Retinal pigment epithelial cell (primary cell): ENCODE measurements around the gene SPATA7.

Experiments
- DNase-seq: peaks from one replicate; pipeline ENCODE4 v3.0.0-alpha.2; 2010; ENCODE audit warnings: low read depth
- H3K4me3 ChIP-seq: 2 replicates; pipeline ENCODE4 v1.5.1; 2011; ENCODE audit warnings: mild to moderate bottlenecking, low read length, control low read depth, moderate library complexity
- TF ChIP-seq, protein P1 (sequence below): conservative IDR thresholded peaks from 2 replicates; pipeline ENCODE4 v1.5.1; 2011; ENCODE audit warnings: low read depth, low read length, control low read depth, inconsistent platforms

Gene SPATA7

DNA sequence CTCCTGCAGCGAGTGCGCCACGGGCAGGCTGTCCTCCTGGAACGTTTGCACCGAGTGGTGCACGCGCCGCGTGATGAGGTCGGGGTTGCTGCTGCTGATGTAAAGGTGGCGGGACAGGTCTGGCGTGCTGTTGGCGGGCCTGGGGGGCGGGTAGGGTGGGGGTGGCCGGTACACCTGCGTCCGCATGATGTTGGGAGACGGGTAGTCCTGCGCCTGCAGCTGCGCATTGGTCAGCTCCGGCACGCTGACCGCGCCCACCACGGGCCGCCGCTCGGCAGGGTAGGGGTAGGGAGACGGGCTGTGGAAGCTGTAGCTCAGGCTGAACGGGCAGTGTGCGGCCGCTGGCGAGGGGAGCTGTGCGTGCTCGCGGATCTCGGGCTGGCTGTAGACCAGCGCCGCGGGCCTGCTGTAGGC is 94.1 kb downstream of the SPATA7 start:
- H3K4me3 ChIP-seq = no peak overlapping the region
- TF ChIP-seq, protein P1, sequence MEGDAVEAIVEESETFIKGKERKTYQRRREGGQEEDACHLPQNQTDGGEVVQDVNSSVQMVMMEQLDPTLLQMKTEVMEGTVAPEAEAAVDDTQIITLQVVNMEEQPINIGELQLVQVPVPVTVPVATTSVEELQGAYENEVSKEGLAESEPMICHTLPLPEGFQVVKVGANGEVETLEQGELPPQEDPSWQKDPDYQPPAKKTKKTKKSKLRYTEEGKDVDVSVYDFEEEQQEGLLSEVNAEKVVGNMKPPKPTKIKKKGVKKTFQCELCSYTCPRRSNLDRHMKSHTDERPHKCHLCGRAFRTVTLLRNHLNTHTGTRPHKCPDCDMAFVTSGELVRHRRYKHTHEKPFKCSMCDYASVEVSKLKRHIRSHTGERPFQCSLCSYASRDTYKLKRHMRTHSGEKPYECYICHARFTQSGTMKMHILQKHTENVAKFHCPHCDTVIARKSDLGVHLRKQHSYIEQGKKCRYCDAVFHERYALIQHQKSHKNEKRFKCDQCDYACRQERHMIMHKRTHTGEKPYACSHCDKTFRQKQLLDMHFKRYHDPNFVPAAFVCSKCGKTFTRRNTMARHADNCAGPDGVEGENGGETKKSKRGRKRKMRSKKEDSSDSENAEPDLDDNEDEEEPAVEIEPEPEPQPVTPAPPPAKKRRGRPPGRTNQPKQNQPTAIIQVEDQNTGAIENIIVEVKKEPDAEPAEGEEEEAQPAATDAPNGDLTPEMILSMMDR = no peak
- no peak for DNase-seq

DNA sequence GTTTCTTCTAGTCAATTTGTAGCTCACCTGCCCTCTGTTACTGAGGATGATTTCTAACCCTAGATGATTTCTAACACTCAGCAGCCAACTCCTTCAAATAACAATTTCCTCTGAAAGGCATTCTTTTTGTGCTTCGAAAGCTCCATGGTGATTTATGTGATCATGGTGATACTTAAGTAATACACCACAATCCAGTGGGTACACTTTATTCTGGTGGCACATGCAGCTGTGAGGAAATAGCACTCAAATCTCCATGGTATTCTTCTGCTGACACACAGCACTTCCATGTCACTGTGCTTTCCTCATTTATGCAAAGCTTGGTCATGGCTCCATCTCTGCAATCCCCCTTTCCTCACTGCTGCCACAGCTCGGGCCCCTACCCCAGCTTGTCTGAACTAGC is 95.6 kb downstream of the SPATA7 start:
- TF ChIP-seq, protein P1 = no peak
- H3K4me3 ChIP-seq = no peak overlapping the region
- no peak for DNase-seq

DNA sequence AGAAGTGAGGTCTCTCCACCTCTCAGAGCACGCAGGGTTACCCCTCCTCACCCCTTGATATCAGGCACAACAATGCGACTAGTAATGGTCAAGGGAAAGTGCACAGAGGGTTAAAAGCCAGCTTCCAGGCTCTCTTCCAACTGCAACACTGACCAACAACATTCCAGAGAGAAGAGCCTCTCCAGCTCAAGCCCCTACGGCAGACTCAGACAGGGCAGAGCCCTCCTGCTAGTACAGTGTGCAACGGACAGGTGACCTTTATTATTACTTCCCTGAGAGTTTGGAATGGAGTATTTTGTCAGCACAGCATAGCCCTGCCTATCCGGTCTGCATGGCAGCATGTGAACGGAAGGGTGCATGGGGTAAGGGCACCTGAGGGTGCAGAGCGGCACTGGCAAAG is 96.3 kb downstream of the SPATA7 start:
- TF ChIP-seq, protein P1 = no peak
- DNase-seq = no peak
- H3K4me3 ChIP-seq = no peak overlapping the region

DNA sequence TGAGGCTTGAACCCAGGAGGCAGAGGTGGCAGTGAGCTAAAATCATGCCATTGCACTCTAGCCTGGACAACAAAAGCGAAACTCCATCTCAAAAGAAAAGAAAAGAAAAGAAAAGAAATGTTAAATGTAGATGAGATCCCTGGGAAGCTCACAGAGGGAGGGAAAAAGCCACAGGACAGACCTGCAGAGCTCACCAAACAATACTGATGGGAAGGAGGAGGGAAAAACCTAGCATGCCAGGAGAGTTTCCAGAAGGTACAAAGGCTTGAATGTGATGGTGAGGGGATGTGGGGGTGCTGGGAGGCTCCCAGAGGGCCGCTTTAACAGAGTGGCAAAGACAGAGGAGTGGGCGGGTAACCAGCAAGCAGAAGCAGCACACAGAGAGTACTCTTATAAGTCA is 97.1 kb downstream of the SPATA7 start:
- H3K4me3 ChIP-seq = no peak overlapping the region
- TF ChIP-seq, protein P1 = no peak
- no peak for DNase-seq
